Neural cell (in vitro differentiated cells): ENCODE data around the gene PRSS38.

Experiments
- EP300 ChIP-seq: fragments of 450-650 bp; conservative IDR thresholded peaks from 2 replicates; pipeline ENCODE4 v1.6.1; 2014; ENCODE audit warnings: antibody characterized with exemption, mild to moderate bottlenecking, moderate library complexity; ENCODE audit not compliant: poor library complexity, severe bottlenecking
- EZH2 ChIP-seq: fragments of 200-600, 300-800 bp; shearing (Covaris generic), sonication (generic); IDR thresholded peaks from 2 replicates; pipeline ENCODE4 v1.6.1; 2014; ENCODE audit warnings: antibody characterized with exemption, low read length, borderline replicate concordance, mild to moderate bottlenecking; ENCODE audit not compliant: insufficient read depth, poor library complexity, severe bottlenecking
- MXI1 ChIP-seq: fragments of 450-650 bp; conservative IDR thresholded peaks from 2 replicates; pipeline ENCODE4 v1.6.1; 2014; ENCODE audit warnings: antibody characterized with exemption, mild to moderate bottlenecking; ENCODE audit not compliant: poor library complexity, severe bottlenecking
- POLR2AphosphoS5 ChIP-seq: IDR thresholded peaks from 2 replicates; pipeline ENCODE4 v1.6.1; 2012
- RAD21 ChIP-seq: fragments of 450-650 bp; conservative IDR thresholded peaks from 2 replicates; pipeline ENCODE4 v1.6.1; 2014; ENCODE audit warnings: antibody characterized with exemption, mild to moderate bottlenecking, moderate library complexity
- SMC3 ChIP-seq: fragments of 450-650 bp; conservative IDR thresholded peaks from 2 replicates; pipeline ENCODE4 v1.6.1; 2014; ENCODE audit warnings: antibody characterized with exemption, mild to moderate bottlenecking, moderate library complexity; ENCODE audit not compliant: poor library complexity
- TAF1 ChIP-seq: IDR thresholded peaks from 2 replicates; pipeline ENCODE4 v1.6.1; 2012; ENCODE audit warnings: low read depth
- TF ChIP-seq, protein P1 (sequence below): fragments of 450-650 bp; IDR thresholded peaks from 2 replicates; pipeline ENCODE4 v1.5.1; 2014; ENCODE audit warnings: antibody characterized with exemption, mild to moderate bottlenecking, moderate library complexity; ENCODE audit not compliant: poor library complexity, severe bottlenecking
- TF ChIP-seq, protein P2 (sequence below): IDR thresholded peaks from 2 replicates; pipeline ENCODE4 v1.6.1; 2012; ENCODE audit warnings: borderline replicate concordance

DNA sequence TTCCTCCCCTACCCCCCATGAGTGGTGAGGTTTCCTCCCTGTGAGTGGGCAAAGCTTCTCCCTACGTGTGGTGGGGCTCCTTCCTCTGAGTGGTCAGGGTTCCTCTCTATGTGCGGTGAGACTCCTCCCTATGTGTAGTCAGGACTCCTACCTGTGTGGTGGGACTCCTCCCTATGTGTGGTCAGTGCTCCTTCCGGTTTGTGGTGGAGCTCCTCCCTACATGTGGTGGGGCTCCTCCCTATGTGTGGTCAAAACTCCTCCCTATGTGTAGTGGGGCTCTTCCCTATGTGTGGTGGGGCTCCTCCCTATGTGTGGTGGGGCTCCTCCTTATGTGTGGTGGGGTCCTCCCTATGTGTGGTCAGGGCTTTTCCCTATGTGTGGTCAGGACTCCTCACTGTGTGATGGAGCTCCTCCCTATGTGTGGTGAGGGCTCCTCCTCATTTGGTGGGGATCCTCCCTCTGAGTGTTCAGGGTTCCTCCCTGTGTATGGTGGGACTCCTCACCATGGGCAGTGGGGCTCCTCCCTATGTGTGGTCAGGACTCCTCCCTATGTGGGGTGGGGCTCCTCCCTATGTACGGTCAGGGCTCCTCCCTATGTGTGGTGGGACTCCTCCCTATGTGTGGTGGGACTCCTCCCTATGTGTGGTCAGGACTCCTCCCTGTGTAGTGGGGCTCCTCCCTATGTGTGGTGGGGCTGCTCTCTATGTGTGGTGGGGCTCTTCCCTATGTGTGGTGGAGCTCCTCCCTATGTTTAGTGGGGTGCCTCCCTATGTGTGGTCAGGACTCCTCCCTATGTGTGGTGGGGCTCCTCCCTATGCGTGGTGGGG, 29.1 kb downstream of the PRSS38 start:
- TF ChIP-seq, protein P1, sequence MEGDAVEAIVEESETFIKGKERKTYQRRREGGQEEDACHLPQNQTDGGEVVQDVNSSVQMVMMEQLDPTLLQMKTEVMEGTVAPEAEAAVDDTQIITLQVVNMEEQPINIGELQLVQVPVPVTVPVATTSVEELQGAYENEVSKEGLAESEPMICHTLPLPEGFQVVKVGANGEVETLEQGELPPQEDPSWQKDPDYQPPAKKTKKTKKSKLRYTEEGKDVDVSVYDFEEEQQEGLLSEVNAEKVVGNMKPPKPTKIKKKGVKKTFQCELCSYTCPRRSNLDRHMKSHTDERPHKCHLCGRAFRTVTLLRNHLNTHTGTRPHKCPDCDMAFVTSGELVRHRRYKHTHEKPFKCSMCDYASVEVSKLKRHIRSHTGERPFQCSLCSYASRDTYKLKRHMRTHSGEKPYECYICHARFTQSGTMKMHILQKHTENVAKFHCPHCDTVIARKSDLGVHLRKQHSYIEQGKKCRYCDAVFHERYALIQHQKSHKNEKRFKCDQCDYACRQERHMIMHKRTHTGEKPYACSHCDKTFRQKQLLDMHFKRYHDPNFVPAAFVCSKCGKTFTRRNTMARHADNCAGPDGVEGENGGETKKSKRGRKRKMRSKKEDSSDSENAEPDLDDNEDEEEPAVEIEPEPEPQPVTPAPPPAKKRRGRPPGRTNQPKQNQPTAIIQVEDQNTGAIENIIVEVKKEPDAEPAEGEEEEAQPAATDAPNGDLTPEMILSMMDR: no peak
- TF ChIP-seq EZH2: no peak
- TF ChIP-seq POLR2AphosphoS5: no peak
- TF ChIP-seq SMC3: no peak
- TF ChIP-seq, protein P2, sequence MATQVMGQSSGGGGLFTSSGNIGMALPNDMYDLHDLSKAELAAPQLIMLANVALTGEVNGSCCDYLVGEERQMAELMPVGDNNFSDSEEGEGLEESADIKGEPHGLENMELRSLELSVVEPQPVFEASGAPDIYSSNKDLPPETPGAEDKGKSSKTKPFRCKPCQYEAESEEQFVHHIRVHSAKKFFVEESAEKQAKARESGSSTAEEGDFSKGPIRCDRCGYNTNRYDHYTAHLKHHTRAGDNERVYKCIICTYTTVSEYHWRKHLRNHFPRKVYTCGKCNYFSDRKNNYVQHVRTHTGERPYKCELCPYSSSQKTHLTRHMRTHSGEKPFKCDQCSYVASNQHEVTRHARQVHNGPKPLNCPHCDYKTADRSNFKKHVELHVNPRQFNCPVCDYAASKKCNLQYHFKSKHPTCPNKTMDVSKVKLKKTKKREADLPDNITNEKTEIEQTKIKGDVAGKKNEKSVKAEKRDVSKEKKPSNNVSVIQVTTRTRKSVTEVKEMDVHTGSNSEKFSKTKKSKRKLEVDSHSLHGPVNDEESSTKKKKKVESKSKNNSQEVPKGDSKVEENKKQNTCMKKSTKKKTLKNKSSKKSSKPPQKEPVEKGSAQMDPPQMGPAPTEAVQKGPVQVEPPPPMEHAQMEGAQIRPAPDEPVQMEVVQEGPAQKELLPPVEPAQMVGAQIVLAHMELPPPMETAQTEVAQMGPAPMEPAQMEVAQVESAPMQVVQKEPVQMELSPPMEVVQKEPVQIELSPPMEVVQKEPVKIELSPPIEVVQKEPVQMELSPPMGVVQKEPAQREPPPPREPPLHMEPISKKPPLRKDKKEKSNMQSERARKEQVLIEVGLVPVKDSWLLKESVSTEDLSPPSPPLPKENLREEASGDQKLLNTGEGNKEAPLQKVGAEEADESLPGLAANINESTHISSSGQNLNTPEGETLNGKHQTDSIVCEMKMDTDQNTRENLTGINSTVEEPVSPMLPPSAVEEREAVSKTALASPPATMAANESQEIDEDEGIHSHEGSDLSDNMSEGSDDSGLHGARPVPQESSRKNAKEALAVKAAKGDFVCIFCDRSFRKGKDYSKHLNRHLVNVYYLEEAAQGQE: no peak
- no peak for TF ChIP-seq TAF1
- no peak for TF ChIP-seq EP300
- no peak for TF ChIP-seq RAD21
- TF ChIP-seq MXI1: no peak
